ENCODE data around the gene SNX14.
"Not testable (repeated sequence)": the region's sequence is repeated elsewhere in the genome, so short reads cannot be mapped to it uniquely, and the experiment has no call there.

SNX14 gene

DNA sequence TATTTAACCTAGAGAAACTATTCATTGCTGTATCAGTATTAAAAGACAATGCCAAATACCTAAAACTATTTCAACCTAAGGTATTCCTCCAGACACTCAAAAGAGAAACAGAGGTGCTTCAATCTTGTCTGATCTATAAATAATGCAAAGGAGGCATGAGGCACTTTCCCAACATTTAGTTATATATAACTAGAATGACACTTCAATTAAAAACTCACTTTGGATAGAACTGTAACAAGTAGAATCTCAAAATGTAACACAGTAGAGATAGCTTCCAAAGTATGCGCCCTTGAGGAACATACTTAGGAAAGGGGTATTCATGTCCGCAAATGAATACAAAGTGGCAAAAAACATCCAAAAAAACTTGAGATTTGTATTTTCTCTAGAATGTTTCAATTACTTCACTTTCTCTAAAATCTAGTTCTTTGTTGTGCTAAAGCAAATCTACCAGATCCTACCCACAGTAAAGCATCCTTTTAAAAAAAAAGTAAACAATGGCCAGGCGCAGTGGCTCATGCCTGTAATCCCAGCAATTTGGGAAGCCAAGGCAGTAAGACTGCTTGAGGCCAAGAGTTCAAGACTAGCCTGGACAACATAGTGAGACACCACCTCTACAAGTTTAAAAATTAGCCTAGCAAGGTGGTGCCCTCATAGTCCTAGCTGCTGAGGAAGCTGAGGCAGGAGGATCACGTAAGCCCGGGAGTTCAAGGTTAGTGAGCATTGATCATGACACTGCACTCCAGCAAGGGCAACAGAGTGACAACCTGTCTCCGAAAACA, 38.7 kb upstream of the SNX14 start:
- TF ChIP-seq, protein P1, sequence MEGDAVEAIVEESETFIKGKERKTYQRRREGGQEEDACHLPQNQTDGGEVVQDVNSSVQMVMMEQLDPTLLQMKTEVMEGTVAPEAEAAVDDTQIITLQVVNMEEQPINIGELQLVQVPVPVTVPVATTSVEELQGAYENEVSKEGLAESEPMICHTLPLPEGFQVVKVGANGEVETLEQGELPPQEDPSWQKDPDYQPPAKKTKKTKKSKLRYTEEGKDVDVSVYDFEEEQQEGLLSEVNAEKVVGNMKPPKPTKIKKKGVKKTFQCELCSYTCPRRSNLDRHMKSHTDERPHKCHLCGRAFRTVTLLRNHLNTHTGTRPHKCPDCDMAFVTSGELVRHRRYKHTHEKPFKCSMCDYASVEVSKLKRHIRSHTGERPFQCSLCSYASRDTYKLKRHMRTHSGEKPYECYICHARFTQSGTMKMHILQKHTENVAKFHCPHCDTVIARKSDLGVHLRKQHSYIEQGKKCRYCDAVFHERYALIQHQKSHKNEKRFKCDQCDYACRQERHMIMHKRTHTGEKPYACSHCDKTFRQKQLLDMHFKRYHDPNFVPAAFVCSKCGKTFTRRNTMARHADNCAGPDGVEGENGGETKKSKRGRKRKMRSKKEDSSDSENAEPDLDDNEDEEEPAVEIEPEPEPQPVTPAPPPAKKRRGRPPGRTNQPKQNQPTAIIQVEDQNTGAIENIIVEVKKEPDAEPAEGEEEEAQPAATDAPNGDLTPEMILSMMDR (IDR thresholded peaks at IDR 0.05), result no peak
- TF ChIP-seq ZFX (IDR thresholded peaks at IDR 0.05; ENCODE audit: borderline replicate concordance), result no peak
- H3K27ac ChIP-seq, result no peak overlapping the region

DNA sequence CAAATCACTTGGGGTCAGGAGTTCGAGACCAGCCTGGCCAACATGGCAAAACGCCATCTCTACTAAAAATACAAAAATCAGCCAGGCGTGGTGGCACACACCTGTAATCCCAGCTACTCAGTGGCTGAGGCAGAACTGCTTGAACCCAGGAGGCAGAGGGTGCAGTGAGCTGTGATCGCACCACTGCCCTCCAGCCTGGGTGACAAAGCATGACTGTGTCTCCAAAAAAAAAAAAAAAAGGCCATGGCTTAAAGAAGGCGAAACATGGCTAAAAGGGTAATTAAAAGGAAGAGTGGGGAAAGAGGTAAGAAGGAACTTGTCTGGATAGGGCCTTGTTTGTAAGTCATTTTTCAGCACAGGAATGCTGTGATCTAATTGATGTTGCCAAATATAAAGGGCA, 37.5 kb upstream of the SNX14 start:
- H3K27ac ChIP-seq, result not testable (repeated sequence)

DNA sequence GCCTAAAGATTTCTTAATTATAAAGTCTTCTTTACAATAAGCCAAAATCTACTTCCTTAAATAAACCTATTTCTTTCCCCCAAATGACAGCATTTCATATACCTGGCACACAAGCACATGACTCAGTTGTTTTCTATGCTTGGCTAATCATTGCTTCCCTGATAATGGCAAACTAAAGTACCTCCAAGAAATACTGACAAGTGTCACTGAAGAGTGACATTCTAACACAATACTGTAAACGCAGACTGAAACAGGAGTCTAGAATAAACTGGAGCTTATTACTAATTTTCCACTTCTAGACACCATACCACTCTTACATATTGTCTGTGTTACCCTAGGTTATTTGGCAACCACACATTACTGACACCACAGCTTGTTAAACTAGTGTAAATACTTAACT, 34.7 kb upstream of the SNX14 start:
- H3K27ac ChIP-seq, result no peak overlapping the region
- TF ChIP-seq ZFX (IDR thresholded peaks at IDR 0.05; ENCODE audit: borderline replicate concordance), result no peak
- TF ChIP-seq, protein P1 (IDR thresholded peaks at IDR 0.05), result no peak

DNA sequence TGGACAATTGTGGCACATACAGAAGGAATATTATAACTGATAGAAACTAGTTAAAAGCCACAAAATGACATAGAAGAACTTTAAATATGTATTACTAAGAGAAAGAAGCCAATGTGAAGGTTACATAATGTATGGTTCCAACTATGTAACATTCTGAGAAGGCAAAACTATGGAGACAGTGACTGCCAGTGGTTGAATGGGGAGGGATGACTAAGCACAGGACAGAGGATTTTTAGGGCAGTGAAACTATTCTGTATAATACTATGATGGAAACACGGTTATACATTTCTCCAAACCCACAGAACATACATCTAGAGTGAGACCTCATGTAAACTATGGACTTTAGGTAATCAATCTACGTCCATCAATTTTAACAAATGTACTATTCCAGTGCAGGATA, 26.6 kb upstream of the SNX14 start:
- no peak for TF ChIP-seq ZFX (IDR thresholded peaks at IDR 0.05; ENCODE audit: borderline replicate concordance)
- TF ChIP-seq, protein P1 (IDR thresholded peaks at IDR 0.05), result no peak

DNA sequence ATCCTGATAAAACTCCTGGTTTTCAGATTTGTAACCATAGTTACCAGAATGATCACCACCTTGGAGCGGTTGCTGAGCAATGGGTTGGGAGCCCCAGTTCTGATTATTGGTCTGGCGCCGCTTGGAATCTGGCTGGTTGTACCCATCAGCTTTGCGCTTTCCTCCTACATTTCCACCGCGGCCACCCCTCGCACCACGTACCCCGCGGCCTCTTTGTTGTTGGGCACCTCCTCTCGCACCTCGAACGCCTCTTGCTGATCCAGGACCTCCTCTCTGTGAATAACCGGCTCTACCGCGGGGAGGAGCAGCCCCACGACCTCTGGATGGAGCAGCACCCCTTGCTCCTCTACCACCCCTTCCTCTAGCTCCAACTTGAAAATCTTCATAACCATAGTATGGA, 21.1 kb upstream of the SNX14 start:
- TF ChIP-seq, protein P1 (IDR thresholded peaks at IDR 0.05), result no peak
- TF ChIP-seq ZFX (IDR thresholded peaks at IDR 0.05; ENCODE audit: borderline replicate concordance), result no peak
- H3K27ac ChIP-seq, result no peak overlapping the region; the same call in 1 of the 2 replicates

More for the DNA sequence above, 26.6 kb upstream of the SNX14 start:
- no peak overlapping the region for H3K27ac ChIP-seq

DNA sequence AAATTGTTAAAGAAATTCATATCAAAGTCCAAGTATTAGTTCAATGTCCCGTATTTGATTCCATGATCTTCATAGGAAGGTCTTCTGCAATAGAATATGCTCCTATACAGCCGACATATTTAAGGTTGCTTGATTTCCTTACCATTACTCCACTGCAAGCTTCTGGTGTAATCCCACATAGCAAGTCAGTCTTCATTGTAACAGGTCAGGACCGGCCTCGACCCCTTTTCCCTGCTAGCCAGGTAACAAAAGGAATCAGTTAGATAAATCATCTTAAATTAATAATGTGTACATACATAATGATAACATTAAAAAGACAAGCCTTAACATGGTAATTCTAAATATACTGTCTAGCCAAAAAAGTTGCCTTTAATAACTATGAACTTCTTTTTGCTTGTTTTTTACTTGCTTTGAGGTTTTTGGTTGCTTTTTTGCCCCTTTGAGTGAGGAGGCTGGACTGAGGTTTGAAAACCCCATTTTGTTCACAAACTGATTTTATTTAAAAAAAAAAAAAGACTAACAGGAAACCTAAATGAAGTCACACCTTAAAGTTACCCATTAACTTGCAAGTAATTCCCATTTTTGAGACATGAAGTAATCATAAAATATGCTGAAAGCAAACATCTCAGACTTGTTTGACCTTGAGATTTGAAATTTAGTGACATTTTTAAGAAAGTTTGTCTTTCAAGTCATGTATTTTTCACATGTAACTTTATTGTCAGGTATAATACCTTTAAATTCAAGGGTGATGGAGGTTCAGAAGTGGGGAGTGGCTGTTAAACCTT, 19.2 kb upstream of the SNX14 start:
- TF ChIP-seq, protein P1 (IDR thresholded peaks at IDR 0.05), result no peak
- TF ChIP-seq ZFX (IDR thresholded peaks at IDR 0.05; ENCODE audit: borderline replicate concordance), result no peak
- H3K27ac ChIP-seq, result no peak overlapping the region

DNA sequence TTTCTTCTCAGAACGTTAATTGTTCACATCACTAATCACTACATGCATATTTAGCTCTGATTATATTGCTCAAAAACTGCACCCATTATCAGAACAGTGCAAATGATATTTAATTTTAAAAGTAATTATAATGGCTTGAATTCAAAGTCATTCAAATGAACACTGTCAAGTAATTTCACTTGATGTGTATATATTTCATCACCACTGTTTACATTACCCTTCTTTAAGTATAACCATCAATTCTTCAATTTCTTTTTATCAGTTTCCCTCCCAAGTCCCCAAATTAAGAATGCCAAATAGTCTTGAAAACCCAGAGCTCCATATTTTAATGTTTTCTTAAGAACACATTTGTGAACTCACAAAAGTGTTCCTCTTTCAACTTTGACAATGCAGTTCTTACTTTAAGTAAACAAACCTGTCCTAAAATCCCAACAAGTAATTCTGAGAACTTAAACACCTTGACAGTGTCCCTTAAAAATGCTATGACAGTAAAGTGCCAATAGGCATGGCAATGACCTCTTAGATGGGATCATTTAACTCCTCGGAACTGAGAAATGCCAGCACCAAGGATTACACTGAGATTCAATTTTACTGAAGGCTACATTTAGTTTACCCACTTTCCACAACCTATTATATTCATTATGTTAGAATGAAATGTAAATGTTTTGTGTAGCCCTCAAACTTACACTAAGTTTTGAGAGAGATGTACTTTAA, 16.7 kb upstream of the SNX14 start:
- H3K27ac ChIP-seq, result no peak overlapping the region

More for the DNA sequence above, 16.7 kb upstream of the SNX14 start:
- TF ChIP-seq ZFX (IDR thresholded peaks at IDR 0.05; ENCODE audit: borderline replicate concordance), result no peak
- TF ChIP-seq, protein P1 (IDR thresholded peaks at IDR 0.05), result no peak
